ENCODE measurements around the gene GGPS1. TPM values are rescaled to one million over a fixed set of nuclear protein-coding genes. Genes with fewer than 3 reads are reported as not detected.

Gene GGPS1
- total and polyA plus RNA-seq, 3 experiments from 2014 or later: 26.3 to 63.0 (median 29.0) TPM

GRCh38 chr1:235296729-235297128 is 31.6 kb upstream of the GGPS1 start:
- Mint-ChIP-seq H3K27ac (peak overlapping the region; percentile 45 to 97 (median 90)), H3K36me3 (peaks cover 0 to 4% (median 3%) of the 10 kb centered on the region in 3 donors), H3K27me3 (peaks cover 0 to 3% of the 10 kb centered on the region in 2 donors), H3K4me1 (peaks cover 51 to 76% (median 62%) of the 10 kb centered on the region in 3 donors), H3K4me3 (peak overlapping the region; percentile 50 to 78 (median 65)), H3K9me3 (peaks cover 0 to 8% (median 5%) of the 10 kb centered on the region in 5 donors)
- Histone ChIP-seq H3K9me3 (ENCODE audit: low read length) (no peaks in the 10 kb centered on the region), H3K27me3 (ENCODE audit: insufficient read depth, low read length, poor library complexity, severe bottlenecking) (no peaks in the 10 kb centered on the region), H3K4me3 (ENCODE audit: low read length) (peak overlapping the region; percentile 42), H3K36me3 (ENCODE audit: insufficient read depth, low read length) (no peaks in the 10 kb centered on the region), H3K4me1 (ENCODE audit: insufficient read depth, low read length) (peaks cover 69% of the 10 kb centered on the region), H3K27ac (ENCODE audit: low read depth, low read length) (peak overlapping the region; percentile 39)
- peak in 1 of 5 donors; percentile 36 for DNase-seq
- ChIA-PET CTCF (no interaction called here), POLR2A (no interaction called here)

- Histone ChIP-seq H3K9me3 (ENCODE audit: low read length) (no peaks in the 10 kb centered on the region), H3K27me3 (ENCODE audit: insufficient read depth, low read length, poor library complexity, severe bottlenecking) (no peaks in the 10 kb centered on the region), H3K4me1 (ENCODE audit: insufficient read depth, low read length) (peaks cover 71% of the 10 kb centered on the region), H3K27ac (ENCODE audit: low read depth, low read length) (peak overlapping the region; percentile 39), H3K4me3 (ENCODE audit: low read length) (peak overlapping the region; percentile 37), H3K36me3 (ENCODE audit: insufficient read depth, low read length) (no peaks in the 10 kb centered on the region)
- Mint-ChIP-seq H3K27me3 (peaks cover 0 to 3% of the 10 kb centered on the region in 2 donors), H3K4me3 (peak overlapping the region; percentile 47 to 77 (median 76)), H3K36me3 (peaks cover 0 to 4% (median 4%) of the 10 kb centered on the region in 3 donors), H3K4me1 (peaks cover 48 to 73% (median 62%) of the 10 kb centered on the region in 3 donors), H3K27ac (peak overlapping the region; percentile 71 to 97 (median 90)), H3K9me3 (peaks cover 0 to 8% (median 5%) of the 10 kb centered on the region in 5 donors)
- ChIA-PET CTCF (no interaction called here), POLR2A (no interaction called here)
- peak in 2 of 5 donors; percentile 72 to 82 for DNase-seq
Measured at GRCh38 chr1:235297579-235297978, 30.8 kb upstream of the GGPS1 start.

- no peak for DNase-seq
- Histone ChIP-seq H3K4me1 (ENCODE audit: insufficient read depth, low read length) (peaks cover 70% of the 10 kb centered on the region), H3K9me3 (ENCODE audit: low read length) (no peaks in the 10 kb centered on the region), H3K4me3 (ENCODE audit: low read length) (no peak overlapping the region), H3K36me3 (ENCODE audit: insufficient read depth, low read length) (no peaks in the 10 kb centered on the region), H3K27me3 (ENCODE audit: insufficient read depth, low read length, poor library complexity, severe bottlenecking) (no peaks in the 10 kb centered on the region), H3K27ac (ENCODE audit: low read depth, low read length) (no peak overlapping the region)
- Mint-ChIP-seq H3K27ac (peak overlapping the region; percentile 47 to 98 (median 89)), H3K27me3 (peaks cover 0 to 1% of the 10 kb centered on the region in 2 donors), H3K36me3 (peaks cover 0 to 5% (median 4%) of the 10 kb centered on the region in 3 donors), H3K4me1 (peaks cover 48 to 71% (median 62%) of the 10 kb centered on the region in 3 donors), H3K9me3 (peaks cover 0 to 8% (median 5%) of the 10 kb centered on the region in 5 donors), H3K4me3 (peak overlapping the region; percentile 3 to 65 (median 39))
- POLR2A ChIA-PET: interaction anchor here (0.6 kb wide), 1 partner anchor 20 kb away, joined by 3 read pairs; no protein-coding TSS in a partner anchor
- CTCF ChIA-PET: no interaction called here
Measured at GRCh38 chr1:235298758-235299157, 29.6 kb upstream of the GGPS1 start.

GRCh38 chr1:235299169-235299858 is 29.1 kb upstream of the GGPS1 start:
- peak overlapping the region; percentile 47 to 98 (median 89) for H3K27ac Mint-ChIP-seq
- H3K4me3 Mint-ChIP-seq: peak overlapping the region in 6 of 7 donors; percentile 30 to 71 (median 50)
- peaks cover 0 to 8% (median 5%) of the 10 kb centered on the region in 5 donors for H3K9me3 Mint-ChIP-seq
- Histone ChIP-seq H3K4me3 (ENCODE audit: low read length) (no peak overlapping the region), H3K27ac (ENCODE audit: low read depth, low read length) (no peak overlapping the region), H3K27me3 (ENCODE audit: insufficient read depth, low read length, poor library complexity, severe bottlenecking) (no peaks in the 10 kb centered on the region), H3K4me1 (ENCODE audit: insufficient read depth, low read length) (peaks cover 73% of the 10 kb centered on the region), H3K9me3 (ENCODE audit: low read length) (no peaks in the 10 kb centered on the region), H3K36me3 (ENCODE audit: insufficient read depth, low read length) (no peaks in the 10 kb centered on the region)
- H3K4me1 Mint-ChIP-seq: peaks cover 49 to 73% (median 62%) of the 10 kb centered on the region in 3 donors
- H3K27me3 Mint-ChIP-seq: peaks cover 0 to 1% of the 10 kb centered on the region in 2 donors
- POLR2A ChIA-PET: interaction anchor here (0.6 kb wide), 1 partner anchor 20 kb away, joined by 3 read pairs; no protein-coding TSS in a partner anchor
- CTCF ChIA-PET: interaction anchor here (1.1 kb wide), 1 partner anchor 41 kb away, joined by 3 read pairs; no protein-coding TSS in a partner anchor
- peaks cover 0 to 6% (median 4%) of the 10 kb centered on the region in 3 donors for H3K36me3 Mint-ChIP-seq
- no peak for DNase-seq

GRCh38 chr1:235302143-235302542 is 26.2 kb upstream of the GGPS1 start:
- H3K4me1 Mint-ChIP-seq: peaks cover 65 to 85% (median 78%) of the 10 kb centered on the region in 3 donors
- peaks cover 0 to 4% (median 0%) of the 10 kb centered on the region in 3 donors for H3K36me3 Mint-ChIP-seq
- H3K4me3 ChIP-seq (ENCODE audit: low read length): no peak overlapping the region
- H3K36me3 ChIP-seq (ENCODE audit: insufficient read depth, low read length): no peaks in the 10 kb centered on the region
- H3K9me3 Mint-ChIP-seq: peaks cover 0 to 2% (median 0%) of the 10 kb centered on the region in 5 donors
- no peaks in the 10 kb centered on the region for H3K9me3 ChIP-seq (ENCODE audit: low read length)
- H3K27me3 Mint-ChIP-seq: no peaks in the 10 kb centered on the region
- H3K27ac ChIP-seq (ENCODE audit: low read depth, low read length): no peak overlapping the region
- no peaks in the 10 kb centered on the region for H3K27me3 ChIP-seq (ENCODE audit: insufficient read depth, low read length, poor library complexity, severe bottlenecking)
- DNase-seq: no peak
- H3K4me3 Mint-ChIP-seq: no peak overlapping the region
- ChIA-PET CTCF (interaction anchor here (1.1 kb wide), 1 partner anchor 183 kb away, joined by 3 read pairs; no protein-coding TSS in a partner anchor), POLR2A (no interaction called here)
- peaks cover 75% of the 10 kb centered on the region for H3K4me1 ChIP-seq (ENCODE audit: insufficient read depth, low read length)
- peak overlapping the region in 3 of 8 donors; percentile 46 to 58 (median 46) for H3K27ac Mint-ChIP-seq

- no peaks in the 10 kb centered on the region for H3K36me3 ChIP-seq (ENCODE audit: insufficient read depth, low read length)
- Mint-ChIP-seq H3K4me1 (peaks cover 48 to 71% (median 63%) of the 10 kb centered on the region in 3 donors), H3K9me3 (no peaks in the 10 kb centered on the region), H3K27me3 (no peaks in the 10 kb centered on the region), H3K27ac (peak overlapping the region; percentile 88 to 98 (median 96)), H3K36me3 (peaks cover 0 to 8% (median 0%) of the 10 kb centered on the region in 3 donors), H3K4me3 (peak overlapping the region; percentile 55 to 75 (median 69))
- no peaks in the 10 kb centered on the region for H3K9me3 ChIP-seq (ENCODE audit: low read length)
- DNase-seq: peak in 3 of 5 donors; percentile 31 to 56 (median 40)
- CTCF ChIA-PET: interaction anchor here (0.6 to 1.4 kb wide), 2 partner anchors 12 to 205 kb away, joined by 3 read pairs; no protein-coding TSS in a partner anchor
- peaks cover 62% of the 10 kb centered on the region for H3K4me1 ChIP-seq (ENCODE audit: insufficient read depth, low read length)
- peak overlapping the region; percentile 8 for H3K4me3 ChIP-seq (ENCODE audit: low read length)
- POLR2A ChIA-PET: no interaction called here
- H3K27ac ChIP-seq (ENCODE audit: low read depth, low read length): peak overlapping the region; percentile 48
- H3K27me3 ChIP-seq (ENCODE audit: insufficient read depth, low read length, poor library complexity, severe bottlenecking): no peaks in the 10 kb centered on the region
Measured at GRCh38 chr1:235304549-235305451, 23.6 kb upstream of the GGPS1 start.

- POLR2A ChIA-PET: interaction anchor here (1.2 kb wide), 1 partner anchor 21 kb away, joined by 5 read pairs; the partner anchor contains the start of genes ARID4B and GGPS1
- Histone ChIP-seq H3K27me3 (ENCODE audit: insufficient read depth, low read length, poor library complexity, severe bottlenecking) (no peaks in the 10 kb centered on the region), H3K9me3 (ENCODE audit: low read length) (no peaks in the 10 kb centered on the region), H3K27ac (ENCODE audit: low read depth, low read length) (no peak overlapping the region), H3K36me3 (ENCODE audit: insufficient read depth, low read length) (no peaks in the 10 kb centered on the region), H3K4me3 (ENCODE audit: low read length) (no peak overlapping the region), H3K4me1 (ENCODE audit: insufficient read depth, low read length) (peaks cover 56% of the 10 kb centered on the region)
- no peak for DNase-seq
- H3K4me1 Mint-ChIP-seq: peaks cover 57 to 77% (median 76%) of the 10 kb centered on the region in 3 donors
- no peaks in the 10 kb centered on the region for H3K9me3 Mint-ChIP-seq
- peaks cover 0 to 19% (median 0%) of the 10 kb centered on the region in 3 donors for H3K36me3 Mint-ChIP-seq
- H3K27ac Mint-ChIP-seq: peak overlapping the region in 7 of 8 donors; percentile 57 to 92 (median 70)
- H3K27me3 Mint-ChIP-seq: no peaks in the 10 kb centered on the region
- H3K4me3 Mint-ChIP-seq: peak overlapping the region in 1 of 7 donors; percentile 32
- CTCF ChIA-PET: interaction anchor here (0.6 kb wide), 1 partner anchor 108 kb away, joined by 3 read pairs; no protein-coding TSS in a partner anchor
Measured at GRCh38 chr1:235307158-235308124, 20.9 kb upstream of the GGPS1 start.
